ENCODE data around the gene IGFBP7. TPM values are rescaled to one million over a fixed set of nuclear protein-coding genes. Genes with fewer than 3 reads are reported as not detected.

Gene IGFBP7
- total RNA-seq, 4 donors from 2014 or later: 515 to 1,168 (median 594) TPM

- TF ChIP-seq CTCF (IDR thresholded peaks at IDR 0.05): no peak
- ATAC-seq (ENCODE audit: low FRiP score): no peak
- DNase-seq (ENCODE audit: low spot score): no peak
Measured at GRCh38 chr4:57081651-57082621, 28.2 kb downstream of the IGFBP7 start.

GRCh38 chr4:57080781-57081650, 29.2 kb downstream of the IGFBP7 start:
- TF ChIP-seq CTCF (IDR thresholded peaks at IDR 0.05): no peak
- ATAC-seq (ENCODE audit: low FRiP score) (peak; percentile 63), DNase-seq (ENCODE audit: low spot score) (no peak)

- DNase-seq (ENCODE audit: low spot score) (no peak), ATAC-seq (ENCODE audit: low FRiP score) (no peak)
- no peak for TF ChIP-seq CTCF (IDR thresholded peaks at IDR 0.05)
Measured at GRCh38 chr4:57078685-57079521, 31.3 kb downstream of the IGFBP7 start.

- no peak for TF ChIP-seq CTCF (IDR thresholded peaks at IDR 0.05)
- ATAC-seq (ENCODE audit: low FRiP score): no peak
- no peak for DNase-seq (ENCODE audit: low spot score)
Measured at GRCh38 chr4:57077550-57078343, 32.4 kb downstream of the IGFBP7 start.

- no peak for DNase-seq (ENCODE audit: low spot score)
- no peak for ATAC-seq (ENCODE audit: low FRiP score)
- no peak for TF ChIP-seq CTCF (IDR thresholded peaks at IDR 0.05)
Measured at GRCh38 chr4:57076646-57077045, 33.5 kb downstream of the IGFBP7 start.

- no peak for TF ChIP-seq CTCF (IDR thresholded peaks at IDR 0.05)
- ATAC-seq (ENCODE audit: low FRiP score) (no peak), DNase-seq (ENCODE audit: low spot score) (no peak)
Measured at GRCh38 chr4:57075367-57075766, 34.8 kb downstream of the IGFBP7 start.

Measured in omental fat pad (tissue), 4 donors.